K562 (cell line): ENCODE measurements around the gene GIPR. TPM values are rescaled to one million over a fixed set of nuclear protein-coding genes. Genes with fewer than 3 reads are reported as not detected.

Experiments used
- CHCHD3 ChIP-seq: fragments of 250-450 bp; sonication (Bioruptor Pico); IDR thresholded peaks from 2 replicates; pipeline ENCODE4 v2.1.2; 2022; ENCODE audit warnings: mild to moderate bottlenecking
- FOXM1 ChIP-seq, 2 experiments: fragments of 450-650 bp in 1 of 2; sonication (generic) in 1 of 2; formaldehyde crosslinking in 1 of 2; IDR thresholded peaks; 2 replicates each; pipeline versions ENCODE4 v1.6.1 to v1.9.0; 2017 to 2022; ENCODE audit warnings: low read depth in 2 of 2, mild to moderate bottlenecking in 2 of 2, missing genetic modification reagents in 1 of 2, moderate library complexity in 1 of 2
- HSF4 ChIP-seq: fragments of 250-450 bp; sonication (Bioruptor Pico); IDR thresholded peaks from 2 replicates; pipeline ENCODE4 v2.1.2; 2022; ENCODE audit warnings: mild to moderate bottlenecking, moderate library complexity, borderline replicate concordance
- ILF3 ChIP-seq: fragments of 450-650 bp; IDR thresholded peaks from 2 replicates; pipeline ENCODE4 v1.6.1; 2018; ENCODE audit warnings: antibody characterized with exemption, mild to moderate bottlenecking, moderate library complexity, borderline replicate concordance
- NFIX ChIP-seq: fragments of 250-450 bp; sonication (Bioruptor Pico); IDR thresholded peaks from 2 replicates; pipeline ENCODE4 v1.4.0; 2020; ENCODE audit warnings: low read depth, mild to moderate bottlenecking, moderate library complexity
- NFRKB ChIP-seq: fragments of 450-650 bp; IDR thresholded peaks from 2 replicates; pipeline ENCODE4 v1.6.1; 2016; ENCODE audit warnings: low read depth
- NONO ChIP-seq, 2 experiments: fragments of 200-400 bp in 1 of 2; fragments of 450-650 bp in 1 of 2; formaldehyde crosslinking in 1 of 2; IDR thresholded peaks; 2 replicates each; pipeline ENCODE4 v1.6.1; 2017; ENCODE audit warnings: low read depth in 2 of 2, mild to moderate bottlenecking in 2 of 2, moderate library complexity in 2 of 2, low read length in 1 of 2
- POU5F1 ChIP-seq: fragments of 150-350 bp; IDR thresholded peaks from 2 replicates; pipeline ENCODE4 v1.6.1; 2014; ENCODE audit warnings: borderline replicate concordance, low read length, low read depth, mild to moderate bottlenecking; ENCODE audit not compliant: partially characterized antibody
- SREBF2 ChIP-seq: sonication (generic); formaldehyde crosslinking; IDR thresholded peaks from 2 replicates; pipeline ENCODE4 v1.4.0; 2020; ENCODE audit warnings: mild to moderate bottlenecking, missing genetic modification reagents
- TSHZ1 ChIP-seq: fragments of 250-450 bp; sonication (Bioruptor Pico); IDR thresholded peaks from 2 replicates; pipeline ENCODE4 v1.4.0; 2020; ENCODE audit warnings: mild to moderate bottlenecking, moderate library complexity
- ZNF561 ChIP-seq: fragments of 450-650 bp; formaldehyde crosslinking; conservative IDR thresholded peaks from 2 replicates; pipeline ENCODE4 v1.4.0; 2020; ENCODE audit warnings: mild to moderate bottlenecking, moderate library complexity
- ZNF592 ChIP-seq: fragments of 450-650 bp; IDR thresholded peaks from 2 replicates; pipeline ENCODE4 v1.6.1; 2017; ENCODE audit warnings: antibody characterized with exemption, mild to moderate bottlenecking
- ZNF655 ChIP-seq: fragments of 250-450 bp; sonication (Bioruptor Pico); IDR thresholded peaks from 2 replicates; pipeline ENCODE4 v1.5.0; 2021
- polyA plus RNA-seq, 8 experiments: library from polyadenylated mRNA; depleted of rRNA in 4 of 8; stranded (reverse) in 5 of 8; unstranded in 3 of 8; fragments of >200 nt; fragmentation: Nextera tagmentation in 2 of 8; fragmentation: Illumina TruSeq in 1 of 8; extraction: Ambion mirVana in 2 of 8; extraction: Trizol in 1 of 8; gene quantifications; 2 replicates each; pipeline versions ENCODE4 v1.2.1 to v1.2.3, GENCODE V29; 2011 to 2014; ENCODE audit warnings: inconsistent platforms in 1 of 8, missing spikeins in 1 of 8
- total RNA-seq, 7 experiments: library from RNA; depleted of rRNA in 6 of 7; stranded (reverse); fragments of >200 nt in 6 of 7; fragmentation: Illumina TruSeq in 2 of 7; extraction: Trizol in 2 of 7; gene quantifications; 2 replicates each; pipeline versions ENCODE4 v1.2.1 to v1.2.3, GENCODE V29; 2011 to 2021; ENCODE audit warnings: low replicate concordance in 1 of 7

The GIPR gene
- total and polyA plus RNA-seq, 9 of the 15 experiments (the other 6 are each of a cell fraction or from before 2014, with no cell fraction given), result 2.2 to 26.8 (median 12.7) TPM

- TF ChIP-seq ZNF592 (no peak), NFRKB (no peak), POU5F1 (no peak), SREBF2 (CRISPR knock-in tag) (no peak), CHCHD3 (no peak), NFIX (no peak), FOXM1 (IDR thresholded peaks at IDR 0.05; ENCODE audit: low read depth) (peak; percentile 91), FOXM1 (CRISPR knock-in tag; IDR thresholded peaks at IDR 0.05; ENCODE audit: low read depth) (no peak), NONO (IDR thresholded peaks at IDR 0.05; ENCODE audit: low read depth in 2 of 2, low read length in 1 of 2) (0 out of 4 replicates have a peak, but pooled peaks of 1 of the 2 experiments have one; percentile 9), ZNF655 (no peak), TSHZ1 (no peak), HSF4 (CRISPR knock-in tag) (no peak), ILF3 (no peak), ZNF561 (CRISPR knock-in tag) (no peak)
These were observed 49.3 kb downstream of the GIPR start (continued) for GRCh38 chr19:45717131-45717982.
